NCI-H526 (cell line): ENCODE results near the gene TM4SF5.
"Not testable (repeated sequence)": the region's sequence is repeated elsewhere in the genome, so short reads cannot be mapped to it uniquely, and the experiment has no call there.

ENCODE experiments used
- DNase-seq, 2 experiments: peaks; one replicate each; lab custom pipeline; 2025; lab: John Stamatoyannopoulos, UW

TM4SF5 gene

GRCh38 chr17:4789951-4790704 lies 18.4 kb downstream of the TM4SF5 start:
- DNase-seq = peak; percentile 46 to 81

- DNase-seq = no peak
Measured at GRCh38 chr17:4790705-4791088, 19.0 kb downstream of the TM4SF5 start.

GRCh38 chr17:4795168-4795567 lies 23.5 kb downstream of the TM4SF5 start:
- no peak for DNase-seq

- DNase-seq = peak in 1 of 2 experiments; percentile 20
Measured at GRCh38 chr17:4796552-4796920, 24.9 kb downstream of the TM4SF5 start.

GRCh38 chr17:4800462-4801196 lies 28.9 kb downstream of the TM4SF5 start:
- DNase-seq = no peak

GRCh38 chr17:4802228-4802627 lies 30.5 kb downstream of the TM4SF5 start, which contains the start of gene C17orf114:
TSS of gene C17orf114 (minus strand) at chr17:4802328.
- no peak for DNase-seq

- DNase-seq = peak in 1 of 2 experiments; percentile 62
Measured at GRCh38 chr17:4806456-4806776, 34.7 kb downstream of the TM4SF5 start.

GRCh38 chr17:4806777-4807604 lies 35.3 kb downstream of the TM4SF5 start, which contains the start of gene PLD2:
TSS of gene PLD2 (plus strand) at chr17:4807152. CDS start at chr17:4807773, 621 bp downstream.
- peak; percentile 17 to 85 for DNase-seq

- no peak for DNase-seq
Measured at GRCh38 chr17:4807605-4808377, 36.1 kb downstream of the TM4SF5 start.

- DNase-seq = no peak
Measured at GRCh38 chr17:4808378-4808767, 36.7 kb downstream of the TM4SF5 start.

GRCh38 chr17:4810696-4811290 lies 39.1 kb downstream of the TM4SF5 start:
- DNase-seq = no peak

GRCh38 chr17:4811471-4811870 lies 39.8 kb downstream of the TM4SF5 start:
- no peak for DNase-seq

- DNase-seq = no peak
Measured at GRCh38 chr17:4812690-4813089, 41.0 kb downstream of the TM4SF5 start.

GRCh38 chr17:4815043-4815675 lies 43.5 kb downstream of the TM4SF5 start:
- no peak for DNase-seq

GRCh38 chr17:4816826-4817225 lies 45.1 kb downstream of the TM4SF5 start:
- no peak for DNase-seq

GRCh38 chr17:4818276-4818675 lies 46.6 kb downstream of the TM4SF5 start:
- DNase-seq = no peak

GRCh38 chr17:4822835-4823234 lies 51.1 kb downstream of the TM4SF5 start:
- no peak for DNase-seq

GRCh38 chr17:4823373-4824089 lies 51.8 kb downstream of the TM4SF5 start:
- DNase-seq = no peak

- DNase-seq = no peak
Measured at GRCh38 chr17:4827399-4827798, 55.7 kb downstream of the TM4SF5 start.

GRCh38 chr17:4832829-4833177 lies 61.1 kb downstream of the TM4SF5 start:
- DNase-seq = not testable (repeated sequence)
